ENCODE results near the gene LDB1. TPM values are rescaled to one million over a fixed set of nuclear protein-coding genes. Genes with fewer than 3 reads are reported as not detected.

LDB1 gene
- total and polyA plus RNA-seq, 2 of the 13 experiments (the other 11 are each of a cell fraction or from before 2014, with no cell fraction given) = 17.2 to 45.5 TPM

- CTCF ChIA-PET (ENCODE audit: low intra/inter-chr PET ratio, low total read pairs) = interaction anchor here (1.3 kb wide), 2 partner anchors 15 to 232 kb away, joined by 5 to 7 read pairs; no protein-coding TSS in a partner anchor
- Histone ChIP-seq H3K27ac (ENCODE audit: extremely low read length, insufficient read depth, low read length) (no peak overlapping the region), H4K20me1 (ENCODE audit: insufficient read depth, low read length) (no peaks in the 10 kb centered on the region), H2AFZ (ENCODE audit: low read length) (no peak overlapping the region), H3K9me3 (ENCODE audit: low read length) (no peaks in the 10 kb centered on the region), H3K27me3 (ENCODE audit: control insufficient read depth in 1 of 2, insufficient read depth in 2 of 2, low read length in 2 of 2) (no peaks in the 10 kb centered on the region), H3K79me2 (ENCODE audit: insufficient read depth, low read length) (no peaks in the 10 kb centered on the region), H3K4me1 (ENCODE audit: insufficient read depth, low read length) (no peaks in the 10 kb centered on the region), H3K4me3 (replicated peaks in 1 of 3; ENCODE audit: insufficient read depth in 1 of 3, low read depth in 2 of 3, low read length in 3 of 3) (no peak overlapping the region), H3K36me3 (replicated peaks in 1 of 2; ENCODE audit: control insufficient read depth in 1 of 2, insufficient read depth in 2 of 2, low read length in 2 of 2) (no peaks in the 10 kb centered on the region), H3K4me2 (ENCODE audit: low read depth, low read length) (no peak overlapping the region), H3K9ac (ENCODE audit: insufficient read depth, low read depth, low read length) (no peak overlapping the region)
- ATAC-seq (peak; percentile 89), DNase-seq (ENCODE audit: low spot score) (peak; percentile 51), FAIRE-seq (peak; percentile 81)
- POLR2A ChIA-PET = no interaction called here
- BruUV-seq (replicated peaks) = no TSS peak
- intact Hi-C loops (cut with micrococcal nuclease; ENCODE audit: unreplicated experiment) (loop anchor here (1.0 kb wide), 2 partner anchors 63 to 184 kb away; no protein-coding TSS in a partner anchor), in situ Hi-C loops (cut with HindIII; ENCODE audit: extremely low pct_ligation_motif_present, low pct_unique_long_range_greater_than_20kb) (no loop called here)
- WGBS (ENCODE audit: low lambda C conversion rate) = 70% methylated on average over 4 of the region's 4 CpGs
- TF ChIP-seq ARID3A (IDR thresholded peaks at IDR 0.05; ENCODE audit: low read depth, low read length) (no peak), ZNF883 (CRISPR knock-in tag; IDR thresholded peaks at IDR 0.05; ENCODE audit: not compliant biosample characterization) (no peak), THAP11 (CRISPR knock-in tag; IDR thresholded peaks at IDR 0.05) (peak; percentile 46; the same call in 1 of the 2 replicates), STAT5B (CRISPR knock-in tag; IDR thresholded peaks at IDR 0.05) (no peak), XRCC5 (optimal IDR thresholded peaks at IDR 0.05; ENCODE audit: low read length) (peak; percentile 75), POLR2G (IDR thresholded peaks at IDR 0.05; ENCODE audit: low read depth, low read length) (no peak), SMC3 (IDR thresholded peaks at IDR 0.05; ENCODE audit: low read length) (peak; percentile 88), RAD21 (CRISPR knock-in tag; IDR thresholded peaks at IDR 0.05) (peak; percentile 64), HMGXB4 (CRISPR knock-in tag; IDR thresholded peaks at IDR 0.05; ENCODE audit: borderline replicate concordance in 1 of 2, low read depth in 1 of 2) (0 out of 4 replicates have a peak, but pooled peaks of 1 of the 2 experiments have one; percentile 41), CEBPB (IDR thresholded peaks at IDR 0.05; ENCODE audit: borderline replicate concordance, low read depth, low read length) (no peak), ZNF460 (CRISPR knock-in tag; IDR thresholded peaks at IDR 0.05; ENCODE audit: borderline replicate concordance) (no peak)
- TF ChIP-seq, protein P1, sequence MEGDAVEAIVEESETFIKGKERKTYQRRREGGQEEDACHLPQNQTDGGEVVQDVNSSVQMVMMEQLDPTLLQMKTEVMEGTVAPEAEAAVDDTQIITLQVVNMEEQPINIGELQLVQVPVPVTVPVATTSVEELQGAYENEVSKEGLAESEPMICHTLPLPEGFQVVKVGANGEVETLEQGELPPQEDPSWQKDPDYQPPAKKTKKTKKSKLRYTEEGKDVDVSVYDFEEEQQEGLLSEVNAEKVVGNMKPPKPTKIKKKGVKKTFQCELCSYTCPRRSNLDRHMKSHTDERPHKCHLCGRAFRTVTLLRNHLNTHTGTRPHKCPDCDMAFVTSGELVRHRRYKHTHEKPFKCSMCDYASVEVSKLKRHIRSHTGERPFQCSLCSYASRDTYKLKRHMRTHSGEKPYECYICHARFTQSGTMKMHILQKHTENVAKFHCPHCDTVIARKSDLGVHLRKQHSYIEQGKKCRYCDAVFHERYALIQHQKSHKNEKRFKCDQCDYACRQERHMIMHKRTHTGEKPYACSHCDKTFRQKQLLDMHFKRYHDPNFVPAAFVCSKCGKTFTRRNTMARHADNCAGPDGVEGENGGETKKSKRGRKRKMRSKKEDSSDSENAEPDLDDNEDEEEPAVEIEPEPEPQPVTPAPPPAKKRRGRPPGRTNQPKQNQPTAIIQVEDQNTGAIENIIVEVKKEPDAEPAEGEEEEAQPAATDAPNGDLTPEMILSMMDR (CRISPR knock-in tag; IDR thresholded peaks at IDR 0.05) = peak; percentile 90
Observed at GRCh38 chr10:102072673-102073527, 47.3 kb downstream of the LDB1 start.
